PC-3 (cell line): Measurements from ENCODE around the gene MAST4. TPM values are rescaled to one million over a fixed set of nuclear protein-coding genes. Genes with fewer than 3 reads are reported as not detected.

Experiments
- ATAC-seq: fragments of 200-7000 bp; cut with Tn5 transposase; 2 replicates; pipeline ENCODE4 v1.9.1; 2020; ENCODE audit warnings: mild to moderate bottlenecking, moderate library complexity
- BruUV-seq: library from RNA; stranded (reverse); fragments of 400-500 nt; replicated peaks from 2 replicates; lab custom pipeline; 2021; lab: Mats Ljungman, UMichigan
- CTCF ChIA-PET: fragments of 300-600 bp; sonication (Branson Sonifier 250); formaldehyde crosslinking; loops from one replicate; lab custom pipeline; 2022; ENCODE audit warnings: antibody characterized with exemption; lab: Charles Lee
- POLR2A ChIA-PET: fragments of 300-600 bp; sonication (Branson Sonifier 250); formaldehyde crosslinking; loops from one replicate; lab custom pipeline; 2022; ENCODE audit warnings: antibody characterized with exemption; ENCODE audit not compliant: unreplicated experiment; lab: Charles Lee
- DNase-seq: peaks from one replicate; pipeline ENCODE4 v3.0.0-alpha.2; 2015
- H2AFZ ChIP-seq: fragments of 300-600 bp; sonication (generic); 2 replicates; pipeline ENCODE4 v1.6.0; 2016; ENCODE audit warnings: antibody characterized with exemption, low read length
- H3F3A ChIP-seq: fragments of 300-600 bp; sonication (generic); one replicate; pipeline ENCODE4 v1.6.0; 2017; ENCODE audit warnings: antibody characterized with exemption, low read length, control low read depth, mild to moderate bottlenecking; ENCODE audit not compliant: unreplicated experiment
- H3K27ac ChIP-seq: fragments of 300-600 bp; sonication (generic); 2 replicates; pipeline ENCODE4 v1.5.1; 2016; ENCODE audit warnings: mild to moderate bottlenecking, low read length
- H3K27me3 ChIP-seq: fragments of 300-600 bp; sonication (generic); 2 replicates; pipeline ENCODE4 v1.6.1; 2016; ENCODE audit warnings: low read length, mixed read lengths
- H3K36me3 ChIP-seq: fragments of 300-600 bp; sonication (generic); 2 replicates; pipeline ENCODE4 v1.6.1; 2016; ENCODE audit warnings: low read depth, mixed run types, low read length, mixed read lengths
- H3K4me1 ChIP-seq: fragments of 300-600 bp; sonication (generic); 2 replicates; pipeline ENCODE4 v1.5.1; 2016; ENCODE audit warnings: low read length; ENCODE audit not compliant: insufficient read depth
- H3K4me2 ChIP-seq: fragments of 300-600 bp; sonication (generic); 2 replicates; pipeline ENCODE4 v1.6.0; 2016; ENCODE audit warnings: low read length
- H3K4me3 ChIP-seq: fragments of 300-600 bp; sonication (generic); 2 replicates; pipeline ENCODE4 v1.5.1; 2016; ENCODE audit warnings: mild to moderate bottlenecking, low read length, mixed read lengths
- H3K79me2 ChIP-seq: fragments of 300-600 bp; sonication (generic); 2 replicates; pipeline ENCODE4 v1.6.1; 2017; ENCODE audit warnings: low read length, mixed read lengths
- H3K9ac ChIP-seq: fragments of 300-600 bp; sonication (generic); 2 replicates; pipeline ENCODE4 v1.6.0; 2016; ENCODE audit warnings: mild to moderate bottlenecking, low read length
- H3K9me2 ChIP-seq: fragments of 300-600 bp; sonication (generic); replicated peaks from 2 replicates; pipeline ENCODE4 v1.6.1; 2016; ENCODE audit warnings: mixed run types, low read length, mixed read lengths
- H3K9me3 ChIP-seq: fragments of 300-600 bp; sonication (generic); 2 replicates; pipeline ENCODE4 v1.6.1; 2016; ENCODE audit warnings: low read length, mixed read lengths
- H4K20me1 ChIP-seq: fragments of 300-600 bp; sonication (generic); 2 replicates; pipeline ENCODE4 v1.6.1; 2016; ENCODE audit warnings: low read length, mixed read lengths
- EZH2 ChIP-seq: fragments of 300-600 bp; sonication (generic); IDR thresholded peaks from one replicate; pipeline ENCODE4 v1.6.1; 2017; ENCODE audit warnings: antibody characterized with exemption, mild to moderate bottlenecking, low read length; ENCODE audit not compliant: unreplicated experiment
- EZH2phosphoT487 ChIP-seq: fragments of 300-600 bp; sonication (generic); IDR thresholded peaks from 2 replicates; pipeline ENCODE4 v1.6.1; 2018; ENCODE audit warnings: mild to moderate bottlenecking, antibody characterized with exemption, low read length, borderline replicate concordance
- intact Hi-C: fragments of 100-400 bp; cut with micrococcal nuclease; formaldehyde crosslinking; loops from 2 replicates; pipeline ENCODE4 v1.9.0; 2023
- total RNA-seq: library from RNA; depleted of rRNA; stranded (reverse); fragments of >200 nt; gene quantifications from 2 replicates; pipeline ENCODE4 v1.2.3, GENCODE V29; 2014
- TF ChIP-seq, protein P1 (sequence below): fragments of 300-600 bp; sonication (generic); conservative IDR thresholded peaks from 2 replicates; pipeline ENCODE4 v1.5.1; 2017; ENCODE audit warnings: antibody characterized with exemption, low read depth, mild to moderate bottlenecking, low read length

The MAST4 gene
- total RNA-seq, 1 experiment from 2014 or later, result 7.9 TPM

DNA sequence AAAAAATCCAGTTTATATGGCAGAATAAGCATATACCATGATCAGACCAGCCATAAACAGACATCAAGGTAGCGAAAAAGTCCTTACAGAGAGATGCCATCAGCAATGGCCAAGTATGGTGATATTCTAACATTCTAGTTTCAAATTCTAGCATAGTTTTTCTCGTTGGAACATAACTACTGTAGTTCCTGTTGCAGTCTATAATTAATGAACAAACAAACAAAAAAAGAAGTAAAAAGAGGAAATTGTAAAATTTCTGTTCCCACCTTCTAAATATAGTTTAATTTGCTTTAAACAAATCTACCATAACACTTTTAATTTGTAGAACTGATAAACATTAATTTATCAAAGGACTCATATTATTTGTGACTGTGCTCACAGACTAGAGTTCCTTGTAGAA is 610.3 kb downstream of the MAST4 start:
- Histone ChIP-seq H3K4me1 (peaks cover 39% of the 10 kb centered on the region), H3K9me3 (no peaks in the 10 kb centered on the region), H3F3A (peaks cover 9% of the 10 kb centered on the region), H3K4me3 (no peak overlapping the region), H3K36me3 (no peaks in the 10 kb centered on the region), H3K27me3 (no peaks in the 10 kb centered on the region), H3K27ac (peak overlapping the region; percentile 92), H3K4me2 (peak overlapping the region; percentile 50), H3K9me2 (no peaks in the 10 kb centered on the region), H3K79me2 (no peaks in the 10 kb centered on the region), H4K20me1 (no peaks in the 10 kb centered on the region), H3K9ac (peak overlapping the region; percentile 42), H2AFZ (no peak overlapping the region)
- intact Hi-C loops, result loop anchor here (2.0 to 5.0 kb wide), 2 partner anchors 202 to 399 kb away; no protein-coding TSS in a partner anchor
- no peak for DNase-seq
- TF ChIP-seq, protein P1, sequence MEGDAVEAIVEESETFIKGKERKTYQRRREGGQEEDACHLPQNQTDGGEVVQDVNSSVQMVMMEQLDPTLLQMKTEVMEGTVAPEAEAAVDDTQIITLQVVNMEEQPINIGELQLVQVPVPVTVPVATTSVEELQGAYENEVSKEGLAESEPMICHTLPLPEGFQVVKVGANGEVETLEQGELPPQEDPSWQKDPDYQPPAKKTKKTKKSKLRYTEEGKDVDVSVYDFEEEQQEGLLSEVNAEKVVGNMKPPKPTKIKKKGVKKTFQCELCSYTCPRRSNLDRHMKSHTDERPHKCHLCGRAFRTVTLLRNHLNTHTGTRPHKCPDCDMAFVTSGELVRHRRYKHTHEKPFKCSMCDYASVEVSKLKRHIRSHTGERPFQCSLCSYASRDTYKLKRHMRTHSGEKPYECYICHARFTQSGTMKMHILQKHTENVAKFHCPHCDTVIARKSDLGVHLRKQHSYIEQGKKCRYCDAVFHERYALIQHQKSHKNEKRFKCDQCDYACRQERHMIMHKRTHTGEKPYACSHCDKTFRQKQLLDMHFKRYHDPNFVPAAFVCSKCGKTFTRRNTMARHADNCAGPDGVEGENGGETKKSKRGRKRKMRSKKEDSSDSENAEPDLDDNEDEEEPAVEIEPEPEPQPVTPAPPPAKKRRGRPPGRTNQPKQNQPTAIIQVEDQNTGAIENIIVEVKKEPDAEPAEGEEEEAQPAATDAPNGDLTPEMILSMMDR, result no peak
- TF ChIP-seq EZH2 (no peak), EZH2phosphoT487 (no peak)
- ChIA-PET POLR2A (no interaction called here), CTCF (interaction anchor here (0.7 to 1.1 kb wide), 2 partner anchors 46 to 56 kb away, joined by 3 read pairs; no protein-coding TSS in a partner anchor)
- no peak for ATAC-seq
- no TSS peak for BruUV-seq

- no TSS peak for BruUV-seq
- Histone ChIP-seq H3K4me3 (no peak overlapping the region), H3K27me3 (no peaks in the 10 kb centered on the region), H3F3A (peaks cover 9% of the 10 kb centered on the region), H3K79me2 (no peaks in the 10 kb centered on the region), H3K4me2 (peak overlapping the region; percentile 50; the same call in 1 of the 2 replicates), H3K9me2 (no peaks in the 10 kb centered on the region), H3K4me1 (peaks cover 43% of the 10 kb centered on the region), H4K20me1 (no peaks in the 10 kb centered on the region), H2AFZ (no peak overlapping the region), H3K27ac (peak overlapping the region; percentile 92), H3K36me3 (no peaks in the 10 kb centered on the region), H3K9me3 (no peaks in the 10 kb centered on the region), H3K9ac (no peak overlapping the region)
- POLR2A ChIA-PET, result no interaction called here
- CTCF ChIA-PET, result interaction anchor here (0.7 to 1.1 kb wide), 3 partner anchors 46 to 56 kb away, joined by 3 read pairs; no protein-coding TSS in a partner anchor
- intact Hi-C loops, result loop anchor here (1.0 to 5.0 kb wide), 3 partner anchors 46 to 400 kb away; no protein-coding TSS in a partner anchor
- DNase-seq, result peak; percentile 97
- peak; percentile 88 for ATAC-seq
- TF ChIP-seq EZH2phosphoT487 (no peak), EZH2 (no peak)
- TF ChIP-seq, protein P1, result no peak
Measured at GRCh38 chr5:67206929-67207328, 610.7 kb downstream of the MAST4 start.

- no peaks in the 10 kb centered on the region for H3K79me2 ChIP-seq
- DNase-seq, result no peak
- ChIA-PET POLR2A (no interaction called here), CTCF (interaction anchor here (1.6 kb wide), 1 partner anchor 47 kb away, joined by 7 read pairs; no protein-coding TSS in a partner anchor)
- intact Hi-C loops, result loop anchor here (5.0 kb wide), 1 partner anchor 401 kb away; no protein-coding TSS in a partner anchor
- no peaks in the 10 kb centered on the region for H3K27me3 ChIP-seq
- no peak overlapping the region for H3K9ac ChIP-seq
- TF ChIP-seq EZH2phosphoT487, result no peak
- no peak for TF ChIP-seq EZH2
- TF ChIP-seq, protein P1, result no peak
- H3K27ac ChIP-seq, result peak overlapping the region; percentile 87
- no peaks in the 10 kb centered on the region for H4K20me1 ChIP-seq
- no TSS peak for BruUV-seq
- no peak for ATAC-seq
- H3K4me1 ChIP-seq, result peaks cover 48% of the 10 kb centered on the region
- H3K9me3 ChIP-seq, result no peaks in the 10 kb centered on the region
- H3K4me2 ChIP-seq, result no peak overlapping the region
- 0 out of 2 replicates have a peak overlapping the region, but pooled peaks have one; percentile 30 for H2AFZ ChIP-seq
- H3K4me3 ChIP-seq, result no peak overlapping the region
- H3K36me3 ChIP-seq, result no peaks in the 10 kb centered on the region
- peaks cover 9% of the 10 kb centered on the region for H3F3A ChIP-seq
- no peaks in the 10 kb centered on the region for H3K9me2 ChIP-seq
Measured at GRCh38 chr5:67208403-67208802, 612.2 kb downstream of the MAST4 start.
